Duodenal mucosa (tissue), 2 donors: Measurements from ENCODE around the gene BGN.
A peak's percentile ranks its signal among the peaks of the same experiment; 100 is the strongest.

Source experiments
- H3K27ac ChIP-seq: one replicate; pipeline ENCODE4 v1.7.0; 2013; ENCODE audit warnings: low read depth, low read length
- H3K27me3 ChIP-seq, 2 donors: one replicate each; pipeline ENCODE4 v1.7.0; 2013; ENCODE audit warnings: low read length in 2 of 2, control low read depth in 1 of 2; ENCODE audit not compliant: insufficient read depth in 2 of 2, control insufficient read depth in 1 of 2
- H3K36me3 ChIP-seq, 2 donors: one replicate each; pipeline ENCODE4 v1.7.0; 2013; ENCODE audit warnings: low read length in 2 of 2, control low read depth in 1 of 2; ENCODE audit not compliant: insufficient read depth in 2 of 2, control insufficient read depth in 1 of 2
- H3K4me1 ChIP-seq, 2 donors: one replicate each; pipeline ENCODE4 v1.7.0; 2013; ENCODE audit warnings: low read length in 2 of 2, control low read depth in 1 of 2; ENCODE audit not compliant: insufficient read depth in 2 of 2, control insufficient read depth in 1 of 2
- H3K4me3 ChIP-seq, 2 donors: one replicate each; pipeline ENCODE4 v1.7.0; 2013; ENCODE audit warnings: low read length in 2 of 2, low read depth in 1 of 2
- H3K9ac ChIP-seq, 2 donors: one replicate each; pipeline ENCODE4 v1.7.0; 2013; ENCODE audit warnings: low read length in 2 of 2, low read depth in 1 of 2
- H3K9me3 ChIP-seq, 2 donors: one replicate each; pipeline ENCODE4 v1.7.0; 2013; ENCODE audit warnings: low read length in 2 of 2, control low read depth in 1 of 2; ENCODE audit not compliant: control insufficient read depth in 1 of 2

BGN gene

GRCh38 chrX:153460826-153461225, 34.0 kb upstream of the BGN start:
- peaks cover 4 to 22% of the 10 kb centered on the region in 2 donors for H3K36me3 ChIP-seq
- H3K4me1 ChIP-seq, result no peaks in the 10 kb centered on the region
- no peak overlapping the region for H3K4me3 ChIP-seq
- H3K9me3 ChIP-seq, result no peaks in the 10 kb centered on the region
- no peak overlapping the region for H3K9ac ChIP-seq
- H3K27me3 ChIP-seq, result no peaks in the 10 kb centered on the region
- no peak overlapping the region for H3K27ac ChIP-seq

GRCh38 chrX:153462291-153462690, 32.5 kb upstream of the BGN start:
- Histone ChIP-seq H3K9ac (no peak overlapping the region), H3K36me3 (peaks cover 4 to 18% of the 10 kb centered on the region in 2 donors), H3K27me3 (no peaks in the 10 kb centered on the region), H3K4me3 (no peak overlapping the region), H3K27ac (no peak overlapping the region), H3K9me3 (no peaks in the 10 kb centered on the region), H3K4me1 (no peaks in the 10 kb centered on the region)

- Histone ChIP-seq H3K9ac (no peak overlapping the region), H3K36me3 (peaks cover 4 to 17% of the 10 kb centered on the region in 2 donors), H3K4me1 (no peaks in the 10 kb centered on the region), H3K27me3 (no peaks in the 10 kb centered on the region), H3K9me3 (no peaks in the 10 kb centered on the region), H3K27ac (no peak overlapping the region), H3K4me3 (no peak overlapping the region)
These were observed 31.7 kb upstream of the BGN start for GRCh38 chrX:153463031-153463430.

- Histone ChIP-seq H3K9ac (no peak overlapping the region), H3K36me3 (peaks cover 4 to 18% of the 10 kb centered on the region in 2 donors), H3K27me3 (no peaks in the 10 kb centered on the region), H3K4me1 (no peaks in the 10 kb centered on the region), H3K27ac (no peak overlapping the region), H3K9me3 (no peaks in the 10 kb centered on the region), H3K4me3 (no peak overlapping the region)
These were observed 31.2 kb upstream of the BGN start for GRCh38 chrX:153463556-153463955.

GRCh38 chrX:153464116-153464515, 30.7 kb upstream of the BGN start:
- Histone ChIP-seq H3K27ac (no peak overlapping the region), H3K36me3 (peaks cover 4 to 20% of the 10 kb centered on the region in 2 donors), H3K9ac (no peak overlapping the region), H3K4me1 (no peaks in the 10 kb centered on the region), H3K27me3 (no peaks in the 10 kb centered on the region), H3K4me3 (no peak overlapping the region), H3K9me3 (no peaks in the 10 kb centered on the region)

GRCh38 chrX:153465691-153466380, 28.9 kb upstream of the BGN start:
- H3K4me1 ChIP-seq, result peaks cover 0 to 7% of the 10 kb centered on the region in 2 donors
- no peak overlapping the region for H3K4me3 ChIP-seq
- no peaks in the 10 kb centered on the region for H3K9me3 ChIP-seq
- no peak overlapping the region for H3K9ac ChIP-seq
- no peaks in the 10 kb centered on the region for H3K27me3 ChIP-seq
- H3K27ac ChIP-seq, result no peak overlapping the region
- H3K36me3 ChIP-seq, result peaks cover 0 to 16% of the 10 kb centered on the region in 2 donors

- Histone ChIP-seq H3K27me3 (no peaks in the 10 kb centered on the region), H3K36me3 (peaks cover 0 to 16% of the 10 kb centered on the region in 2 donors), H3K9me3 (no peaks in the 10 kb centered on the region), H3K4me3 (no peak overlapping the region), H3K4me1 (peaks cover 0 to 7% of the 10 kb centered on the region in 2 donors), H3K9ac (no peak overlapping the region), H3K27ac (no peak overlapping the region)
These were observed 26.7 kb upstream of the BGN start for GRCh38 chrX:153468008-153468580.

- Histone ChIP-seq H3K4me3 (peak overlapping the region; percentile 73 to 74), H3K4me1 (peaks cover 0 to 7% of the 10 kb centered on the region in 2 donors), H3K27me3 (no peaks in the 10 kb centered on the region), H3K9me3 (no peaks in the 10 kb centered on the region), H3K9ac (peak overlapping the region; percentile 54 to 70), H3K27ac (no peak overlapping the region), H3K36me3 (peaks cover 0 to 6% of the 10 kb centered on the region in 2 donors)
These were observed 24.9 kb upstream of the BGN start for GRCh38 chrX:153469811-153470410.

- Histone ChIP-seq H3K9ac (peak within 1 kb of the TSS; percentile 54 to 70), H3K36me3 (peaks cover 0 to 6% of the 10 kb centered on the region in 2 donors), H3K4me1 (peaks cover 0 to 7% of the 10 kb centered on the region in 2 donors)
These were observed 24.1 kb upstream of the BGN start, which contains the start of gene HAUS7 for GRCh38 chrX:153470411-153471363. HAUS7 (minus strand) TSS chrX:153470576; CDS start chrX:153470557, 19 bp downstream.

More at GRCh38 chrX:153470411-153471363, 24.1 kb upstream of the BGN start, which contains the start of gene HAUS7:
- H3K27me3 ChIP-seq, result no peaks in the 10 kb centered on the region
- peak within 1 kb of the TSS; percentile 73 to 74 for H3K4me3 ChIP-seq
- H3K9me3 ChIP-seq, result no peaks in the 10 kb centered on the region
- H3K27ac ChIP-seq, result no peak within 1 kb of the TSS
